Measurements from ENCODE around the gene NAALAD2. TPM values are rescaled to one million over a fixed set of nuclear protein-coding genes. Genes with fewer than 3 reads are reported as not detected.
A peak's percentile ranks its signal among the peaks of the same experiment; 100 is the strongest.
"Not testable (repeated sequence)": the region's sequence is repeated elsewhere in the genome, so short reads cannot be mapped to it uniquely, and the experiment has no call there.

The NAALAD2 gene
- total RNA-seq, 1 experiment from 2014 or later: 1.8 TPM

DNA sequence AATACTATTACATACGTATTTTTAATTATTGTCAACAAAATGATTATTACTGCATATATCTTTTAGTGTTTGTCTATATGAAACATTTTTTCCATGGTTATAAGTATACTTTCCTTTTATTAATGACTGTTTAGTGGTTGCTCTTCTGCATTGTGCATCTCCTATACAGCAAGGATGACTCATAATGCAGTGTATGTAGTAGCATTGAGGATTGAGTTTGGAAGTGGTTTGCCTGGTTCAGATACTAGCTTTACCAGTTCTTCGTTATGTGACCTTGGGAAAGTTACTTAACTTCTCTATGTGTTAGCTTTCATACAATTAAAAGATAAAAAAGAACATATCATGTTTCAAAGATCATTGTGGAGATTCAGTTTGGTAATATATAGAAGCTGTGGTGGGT lies 44.3 kb downstream of the NAALAD2 start:
- no peak for DNase-seq (ENCODE audit: low read depth, low spot score)
- in situ Hi-C loops (cut with HindIII; ENCODE audit: low pct_unique_long_range_greater_than_20kb, low sequenced_read_pairs): no loop called here

DNA sequence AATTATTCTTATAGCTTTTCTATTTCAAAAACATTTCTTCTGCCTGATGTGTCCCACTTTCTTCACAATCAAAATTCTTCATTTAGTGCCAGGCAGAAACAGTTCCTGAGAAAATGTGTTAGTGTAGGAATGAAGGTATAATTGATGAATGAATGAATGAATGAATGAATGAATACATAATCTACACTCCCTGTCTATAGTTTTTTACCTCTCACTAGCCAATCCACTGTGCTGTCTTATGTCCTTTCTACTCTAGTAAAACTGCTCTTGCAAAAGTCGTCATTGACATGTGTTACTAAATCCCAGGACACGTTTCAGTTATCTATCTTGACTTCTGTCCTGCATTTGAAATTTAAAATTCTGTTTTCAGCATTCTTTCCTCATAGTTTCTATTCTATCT lies 45.5 kb downstream of the NAALAD2 start:
- in situ Hi-C loops (cut with HindIII; ENCODE audit: low pct_unique_long_range_greater_than_20kb, low sequenced_read_pairs): no loop called here
- no peak for DNase-seq (ENCODE audit: low read depth, low spot score)

DNA sequence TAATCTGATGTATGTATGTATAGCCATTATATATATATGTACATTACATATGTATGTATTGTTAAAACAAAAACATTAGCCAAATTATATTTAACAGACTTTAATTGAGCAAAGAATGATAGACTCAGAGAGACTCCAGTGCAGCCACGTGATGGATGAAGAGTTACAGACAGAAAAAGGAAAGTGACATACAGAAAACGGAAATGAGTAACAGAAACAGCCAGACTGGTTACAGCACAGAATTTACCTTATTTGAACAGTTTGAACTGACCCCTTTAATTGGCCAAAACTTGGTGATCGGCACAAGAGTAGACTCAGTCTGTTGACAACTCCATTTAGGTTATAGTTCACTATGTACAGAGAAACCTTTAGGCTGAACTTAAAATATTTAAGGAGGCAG lies 53.4 kb downstream of the NAALAD2 start:
- in situ Hi-C loops (cut with HindIII; ENCODE audit: low pct_unique_long_range_greater_than_20kb, low sequenced_read_pairs): no loop called here
- DNase-seq (ENCODE audit: low read depth, low spot score): no peak

GRCh38 chr11:90189011-90189410 lies 54.5 kb downstream of the NAALAD2 start:
- no peak for DNase-seq (ENCODE audit: low read depth, low spot score)
- in situ Hi-C loops (cut with HindIII; ENCODE audit: low pct_unique_long_range_greater_than_20kb, low sequenced_read_pairs): no loop called here

DNA sequence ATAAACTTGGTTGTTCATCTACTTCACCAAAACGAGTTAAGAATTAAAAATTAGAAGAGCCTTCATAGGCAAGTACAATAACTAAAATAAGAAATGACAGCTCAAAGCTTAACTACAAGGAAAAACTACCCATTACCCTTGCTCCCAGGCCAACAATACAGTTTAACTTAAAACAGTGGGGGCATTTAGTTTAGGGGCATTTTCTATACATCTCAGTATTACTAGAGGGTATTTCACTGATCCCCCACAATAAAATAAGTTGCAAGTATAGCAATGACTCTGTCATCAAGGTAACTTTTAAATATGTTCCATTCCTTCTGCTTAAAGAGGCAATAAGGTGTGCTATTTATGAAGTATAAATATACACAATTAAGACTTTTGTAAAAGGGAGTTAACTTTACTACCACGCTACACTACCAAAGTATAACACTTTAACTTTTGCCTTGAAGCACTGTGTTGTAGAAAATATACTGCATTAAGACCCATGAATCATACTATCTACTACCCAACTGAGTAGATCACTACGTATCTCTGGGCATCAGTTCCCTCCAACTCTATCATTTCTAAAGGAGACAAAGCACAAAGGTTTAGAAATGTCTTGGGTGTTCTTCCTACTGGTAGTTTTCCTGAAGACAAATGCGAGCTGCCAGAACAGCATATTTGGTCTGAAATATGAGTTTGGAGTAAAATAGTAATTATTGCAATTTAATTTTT lies 58.6 kb downstream of the NAALAD2 start:
- in situ Hi-C loops (cut with HindIII; ENCODE audit: low pct_unique_long_range_greater_than_20kb, low sequenced_read_pairs): no loop called here
- DNase-seq (ENCODE audit: low read depth, low spot score): no peak

GRCh38 chr11:90197377-90197776 lies 62.9 kb downstream of the NAALAD2 start:
- no peak for DNase-seq (ENCODE audit: low read depth, low spot score)
- in situ Hi-C loops (cut with HindIII; ENCODE audit: low pct_unique_long_range_greater_than_20kb, low sequenced_read_pairs): no loop called here

DNA sequence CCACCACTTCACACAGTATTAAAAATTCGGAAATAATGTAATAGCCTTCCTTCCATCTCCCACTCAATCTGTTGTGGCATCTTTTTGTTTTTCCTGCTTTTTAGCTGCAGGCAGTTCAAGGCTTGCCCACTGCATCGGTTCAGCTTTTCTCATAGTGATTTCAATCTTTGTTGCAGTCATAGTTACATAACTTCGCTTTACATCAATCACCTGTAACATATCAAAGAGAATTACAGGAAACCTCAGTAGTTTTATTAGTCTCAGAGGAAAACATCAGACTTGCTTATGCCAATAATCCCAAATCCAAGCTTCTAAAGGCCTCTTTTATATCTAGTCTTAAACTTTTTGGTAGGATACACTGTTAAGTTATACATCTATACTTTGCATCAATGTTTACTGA lies 67.9 kb downstream of the NAALAD2 start:
- no peak for DNase-seq (ENCODE audit: low read depth, low spot score)
- in situ Hi-C loops (cut with HindIII; ENCODE audit: low pct_unique_long_range_greater_than_20kb, low sequenced_read_pairs): no loop called here

- in situ Hi-C loops (cut with HindIII; ENCODE audit: low pct_unique_long_range_greater_than_20kb, low sequenced_read_pairs): no loop called here
- DNase-seq (ENCODE audit: low read depth, low spot score): no peak
These were observed 69.9 kb downstream of the NAALAD2 start for GRCh38 chr11:90204407-90204806.

DNA sequence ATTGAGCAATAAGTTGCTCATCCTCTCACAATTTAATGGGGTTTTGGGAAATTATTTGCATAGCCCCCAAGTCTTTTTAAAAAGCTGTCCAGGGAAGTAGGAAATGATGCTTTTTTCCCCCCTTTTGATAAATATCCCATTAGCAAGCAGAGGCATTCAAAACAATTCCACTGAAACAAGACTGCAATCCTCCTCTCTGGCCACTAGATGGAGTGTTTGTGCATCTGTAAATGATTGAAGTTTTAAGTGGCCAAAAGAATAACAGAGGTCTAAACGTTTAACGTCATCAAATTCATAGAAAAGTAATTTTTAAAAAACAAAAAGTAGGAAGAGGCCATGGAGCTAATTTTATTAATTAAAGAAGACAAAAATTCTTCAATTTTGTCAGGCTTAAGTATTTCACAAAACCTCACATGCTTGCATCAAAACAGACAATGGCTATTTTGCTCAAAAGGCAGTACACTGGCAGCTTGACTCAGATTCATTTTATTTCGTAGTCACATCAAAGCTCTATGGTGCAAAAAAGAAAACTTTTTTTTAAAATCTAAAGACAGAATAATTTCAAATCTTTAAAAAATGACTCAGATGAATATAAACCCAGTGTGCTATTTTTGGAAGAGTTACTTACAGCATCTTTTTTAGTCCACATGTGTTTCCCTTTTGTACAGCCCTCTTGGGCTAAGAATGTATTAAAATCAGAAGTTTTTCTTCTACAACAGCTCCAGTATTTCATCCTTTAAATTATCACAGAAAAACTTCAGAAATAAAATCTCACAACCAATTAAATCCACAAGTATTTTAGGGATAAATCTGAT lies 70.6 kb downstream of the NAALAD2 start:
- peak; percentile 73 for DNase-seq (ENCODE audit: low read depth, low spot score)
- in situ Hi-C loops (cut with HindIII; ENCODE audit: low pct_unique_long_range_greater_than_20kb, low sequenced_read_pairs): no loop called here

DNA sequence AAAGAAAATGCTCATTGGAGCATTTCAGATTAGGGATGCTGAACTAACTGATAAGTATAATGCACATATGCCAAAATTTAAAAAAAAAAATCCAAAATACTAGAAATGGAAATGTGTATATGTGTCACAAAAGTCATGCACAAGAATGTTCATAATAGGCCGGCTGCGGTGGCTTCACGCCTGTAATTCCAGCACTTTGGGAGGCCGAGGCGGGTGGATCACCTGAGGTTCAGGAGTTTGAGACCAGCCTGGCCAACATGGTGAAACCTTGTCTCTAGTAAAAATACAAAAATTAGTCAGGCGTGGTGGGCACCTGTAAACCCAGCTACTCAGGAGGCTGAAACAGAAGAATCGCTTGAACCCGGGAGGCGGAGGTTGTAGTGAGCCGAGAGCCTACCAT lies 73.5 kb downstream of the NAALAD2 start:
- in situ Hi-C loops (cut with HindIII; ENCODE audit: low pct_unique_long_range_greater_than_20kb, low sequenced_read_pairs); DNase-seq (ENCODE audit: low read depth, low spot score): not testable (repeated sequence)

DNA sequence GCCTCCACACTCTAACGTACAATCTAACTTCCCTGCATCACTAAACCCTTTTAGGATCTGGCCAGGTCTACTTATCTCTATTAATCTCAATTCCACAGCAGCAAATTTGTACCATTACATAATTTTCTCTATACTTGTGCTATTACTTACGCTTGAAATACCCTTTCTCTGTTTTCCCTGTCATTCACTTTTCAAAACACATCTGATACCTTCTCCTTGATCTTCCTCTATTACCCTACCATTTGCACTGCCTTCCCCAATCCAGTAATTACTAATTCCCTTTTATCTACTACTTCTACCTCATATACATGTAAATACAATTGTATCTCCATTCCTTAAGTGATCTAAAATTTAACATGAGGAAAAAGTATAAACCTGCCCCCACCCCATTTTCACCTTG lies 74.4 kb downstream of the NAALAD2 start:
- no peak for DNase-seq (ENCODE audit: low read depth, low spot score)
- in situ Hi-C loops (cut with HindIII; ENCODE audit: low pct_unique_long_range_greater_than_20kb, low sequenced_read_pairs): no loop called here

GRCh38 chr11:90213322-90213721 lies 78.9 kb downstream of the NAALAD2 start:
- DNase-seq (ENCODE audit: low read depth, low spot score): no peak
- in situ Hi-C loops (cut with HindIII; ENCODE audit: low pct_unique_long_range_greater_than_20kb, low sequenced_read_pairs): no loop called here

DNA sequence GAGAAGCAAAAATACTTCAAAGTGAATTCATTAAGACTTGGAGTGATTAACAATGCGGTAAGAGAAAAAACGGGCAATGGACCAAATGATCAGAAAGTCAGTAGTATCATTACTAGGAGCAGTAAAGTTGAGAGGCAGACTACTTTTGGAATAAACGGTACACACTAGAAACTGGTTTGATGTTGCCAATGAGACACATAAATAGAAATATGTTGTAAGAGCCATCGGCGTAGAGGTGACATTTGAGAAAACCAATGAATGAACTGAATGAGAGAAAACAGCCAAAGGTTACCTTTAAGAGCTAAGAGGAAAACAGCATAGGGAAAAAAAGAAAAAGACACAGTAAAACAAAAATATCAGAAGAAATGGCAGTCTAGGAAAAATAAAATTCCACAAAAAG lies 82.1 kb downstream of the NAALAD2 start:
- no peak for DNase-seq (ENCODE audit: low read depth, low spot score)
- in situ Hi-C loops (cut with HindIII; ENCODE audit: low pct_unique_long_range_greater_than_20kb, low sequenced_read_pairs): no loop called here

DNA sequence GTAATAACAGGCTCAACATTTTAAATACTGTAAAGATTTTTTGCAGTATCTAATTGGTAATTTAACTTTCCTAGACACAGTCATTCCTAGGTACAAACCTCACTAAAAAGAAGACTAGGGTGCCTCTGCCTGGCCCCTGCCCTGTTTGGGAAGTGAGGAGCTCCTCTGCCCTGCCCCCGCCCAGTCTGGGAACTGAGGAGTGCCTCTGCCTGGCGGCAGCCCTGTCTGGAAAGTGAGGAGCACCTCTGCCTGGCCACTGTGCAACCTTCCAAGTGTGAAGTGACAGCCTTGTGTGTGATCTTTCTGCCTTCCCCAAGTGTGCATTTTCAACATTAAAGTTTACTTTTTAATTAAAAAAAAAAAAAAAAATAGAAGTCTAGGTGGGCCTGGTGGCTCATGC lies 84.1 kb downstream of the NAALAD2 start:
- in situ Hi-C loops (cut with HindIII; ENCODE audit: low pct_unique_long_range_greater_than_20kb, low sequenced_read_pairs): no loop called here
- no peak for DNase-seq (ENCODE audit: low read depth, low spot score)

GRCh38 chr11:90219438-90219837 lies 85.0 kb downstream of the NAALAD2 start:
- DNase-seq (ENCODE audit: low read depth, low spot score): no peak
- in situ Hi-C loops (cut with HindIII; ENCODE audit: low pct_unique_long_range_greater_than_20kb, low sequenced_read_pairs): no loop called here

DNA sequence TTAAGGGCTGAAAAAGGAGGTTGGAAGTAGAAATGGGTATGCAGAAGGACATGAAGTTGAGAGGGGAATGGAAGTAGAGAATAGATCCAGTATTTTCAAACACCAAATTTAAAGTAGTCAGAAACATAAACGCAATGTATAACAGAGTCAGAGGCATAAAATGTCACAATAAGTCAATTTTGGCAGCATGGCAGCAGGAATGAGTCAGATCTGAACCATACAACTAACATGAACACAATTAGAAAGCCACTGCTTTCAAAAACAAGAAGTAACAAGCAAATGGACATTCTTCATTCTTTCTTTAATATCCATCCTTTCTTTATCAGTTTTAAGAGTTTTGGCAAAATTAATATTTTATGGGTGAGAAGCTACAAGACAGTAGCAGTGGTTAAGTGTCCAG lies 85.9 kb downstream of the NAALAD2 start:
- no peak for DNase-seq (ENCODE audit: low read depth, low spot score)
- in situ Hi-C loops (cut with HindIII; ENCODE audit: low pct_unique_long_range_greater_than_20kb, low sequenced_read_pairs): no loop called here

DNA sequence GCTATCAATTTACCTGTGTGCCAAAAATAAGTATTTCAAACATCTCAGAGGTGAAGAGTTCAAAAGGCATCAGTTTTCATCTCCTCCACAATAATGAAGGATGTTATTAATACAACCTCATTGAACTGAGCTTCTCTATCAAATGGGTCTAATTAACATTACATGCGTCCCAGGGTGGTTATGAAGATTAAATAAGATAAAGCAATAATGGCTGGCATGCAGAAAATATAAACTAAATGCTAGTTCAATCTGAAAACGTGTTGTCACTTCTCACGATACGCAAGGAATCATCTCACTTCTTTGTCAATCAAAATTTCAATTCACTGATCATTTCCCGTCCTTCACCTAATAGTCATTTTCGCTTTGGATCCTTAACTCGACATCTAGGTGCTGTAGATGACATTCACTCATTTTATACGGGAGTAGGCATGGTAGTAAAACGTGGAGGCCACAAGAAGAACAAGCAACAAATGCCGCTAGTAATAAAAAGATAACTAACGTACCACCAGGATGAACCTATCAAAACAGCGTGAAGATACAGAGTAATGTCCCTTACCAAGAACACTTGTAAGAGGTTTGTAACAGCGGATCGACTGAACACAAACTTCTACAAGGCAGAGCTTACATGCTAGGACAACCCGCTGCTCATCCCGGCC lies 87.5 kb downstream of the NAALAD2 start:
- in situ Hi-C loops (cut with HindIII; ENCODE audit: low pct_unique_long_range_greater_than_20kb, low sequenced_read_pairs): no loop called here
- DNase-seq (ENCODE audit: low read depth, low spot score): no peak

- peak; percentile 85 for DNase-seq (ENCODE audit: low read depth, low spot score)
- in situ Hi-C loops (cut with HindIII; ENCODE audit: low pct_unique_long_range_greater_than_20kb, low sequenced_read_pairs): no loop called here
These were observed 88.2 kb downstream of the NAALAD2 start, which contains the start of gene CHORDC1 for GRCh38 chr11:90222459-90223247. TSS of gene CHORDC1 (minus strand) at chr11:90223049. CDS start at chr11:90222954, 95 bp downstream.

Measured in SK-MEL-5 (cell line).